Measurements from ENCODE around the gene CARMIL1.

Gene CARMIL1

GRCh38 chr6:25534942-25535631 is 255.9 kb downstream of the CARMIL1 start:
- Histone ChIP-seq H3K27ac (no peak overlapping the region), H3K9me3 (no peaks in the 10 kb centered on the region), H3K4me3 (ENCODE audit: low read depth in 1 of 2, low read length in 1 of 2) (no peak overlapping the region), H3K36me3 (no peaks in the 10 kb centered on the region), H3K27me3 (peaks cover 19% of the 10 kb centered on the region), H3K4me1 (ENCODE audit: control insufficient read depth in 1 of 2, insufficient read depth in 1 of 2, low read depth in 1 of 2, low read length in 1 of 2) (no peaks in the 10 kb centered on the region)
- TF ChIP-seq CTCF (IDR thresholded peaks at IDR 0.05) = no peak

- no peaks in the 10 kb centered on the region for H3K9me3 ChIP-seq
- no peaks in the 10 kb centered on the region for H3K36me3 ChIP-seq
- H3K4me3 ChIP-seq (ENCODE audit: low read depth in 1 of 2, low read length in 1 of 2) = no peak overlapping the region
- H3K4me1 ChIP-seq (ENCODE audit: control insufficient read depth in 1 of 2, insufficient read depth in 1 of 2, low read depth in 1 of 2, low read length in 1 of 2) = no peaks in the 10 kb centered on the region
- TF ChIP-seq CTCF (IDR thresholded peaks at IDR 0.05) = no peak
- no peak overlapping the region for H3K27ac ChIP-seq
- peaks cover 19% of the 10 kb centered on the region for H3K27me3 ChIP-seq
These were observed 256.6 kb downstream of the CARMIL1 start for GRCh38 chr6:25535632-25536225.

GRCh38 chr6:25536781-25537180 is 257.6 kb downstream of the CARMIL1 start:
- H3K27me3 ChIP-seq = peaks cover 19% of the 10 kb centered on the region
- H3K9me3 ChIP-seq = no peaks in the 10 kb centered on the region
- H3K4me3 ChIP-seq (ENCODE audit: low read depth in 1 of 2, low read length in 1 of 2) = no peak overlapping the region
- no peaks in the 10 kb centered on the region for H3K4me1 ChIP-seq (ENCODE audit: control insufficient read depth in 1 of 2, insufficient read depth in 1 of 2, low read depth in 1 of 2, low read length in 1 of 2)
- H3K36me3 ChIP-seq = no peaks in the 10 kb centered on the region
- TF ChIP-seq CTCF (IDR thresholded peaks at IDR 0.05) = no peak
- no peak overlapping the region for H3K27ac ChIP-seq

GRCh38 chr6:25537349-25538018 is 258.3 kb downstream of the CARMIL1 start:
- no peak overlapping the region for H3K4me3 ChIP-seq (ENCODE audit: low read depth in 1 of 2, low read length in 1 of 2)
- no peaks in the 10 kb centered on the region for H3K4me1 ChIP-seq (ENCODE audit: control insufficient read depth in 1 of 2, insufficient read depth in 1 of 2, low read depth in 1 of 2, low read length in 1 of 2)

GRCh38 chr6:25541228-25541627 is 262.1 kb downstream of the CARMIL1 start:
- H3K27me3 ChIP-seq = peaks cover 19% of the 10 kb centered on the region
- no peaks in the 10 kb centered on the region for H3K9me3 ChIP-seq
- no peak overlapping the region for H3K27ac ChIP-seq
- H3K4me3 ChIP-seq (ENCODE audit: low read depth in 1 of 2, low read length in 1 of 2) = no peak overlapping the region
- H3K36me3 ChIP-seq = no peaks in the 10 kb centered on the region
- H3K4me1 ChIP-seq (ENCODE audit: control insufficient read depth in 1 of 2, insufficient read depth in 1 of 2, low read depth in 1 of 2, low read length in 1 of 2) = no peaks in the 10 kb centered on the region
- no peak for TF ChIP-seq CTCF (IDR thresholded peaks at IDR 0.05)

More at GRCh38 chr6:25537349-25538018, 258.3 kb downstream of the CARMIL1 start:
- H3K36me3 ChIP-seq = no peaks in the 10 kb centered on the region
- H3K27me3 ChIP-seq = peaks cover 19% of the 10 kb centered on the region
- H3K9me3 ChIP-seq = no peaks in the 10 kb centered on the region
- H3K27ac ChIP-seq = no peak overlapping the region
- no peak for TF ChIP-seq CTCF (IDR thresholded peaks at IDR 0.05)

Measured in neutrophil (primary cell).